Measurements from ENCODE around the gene POLG.

POLG gene

DNA sequence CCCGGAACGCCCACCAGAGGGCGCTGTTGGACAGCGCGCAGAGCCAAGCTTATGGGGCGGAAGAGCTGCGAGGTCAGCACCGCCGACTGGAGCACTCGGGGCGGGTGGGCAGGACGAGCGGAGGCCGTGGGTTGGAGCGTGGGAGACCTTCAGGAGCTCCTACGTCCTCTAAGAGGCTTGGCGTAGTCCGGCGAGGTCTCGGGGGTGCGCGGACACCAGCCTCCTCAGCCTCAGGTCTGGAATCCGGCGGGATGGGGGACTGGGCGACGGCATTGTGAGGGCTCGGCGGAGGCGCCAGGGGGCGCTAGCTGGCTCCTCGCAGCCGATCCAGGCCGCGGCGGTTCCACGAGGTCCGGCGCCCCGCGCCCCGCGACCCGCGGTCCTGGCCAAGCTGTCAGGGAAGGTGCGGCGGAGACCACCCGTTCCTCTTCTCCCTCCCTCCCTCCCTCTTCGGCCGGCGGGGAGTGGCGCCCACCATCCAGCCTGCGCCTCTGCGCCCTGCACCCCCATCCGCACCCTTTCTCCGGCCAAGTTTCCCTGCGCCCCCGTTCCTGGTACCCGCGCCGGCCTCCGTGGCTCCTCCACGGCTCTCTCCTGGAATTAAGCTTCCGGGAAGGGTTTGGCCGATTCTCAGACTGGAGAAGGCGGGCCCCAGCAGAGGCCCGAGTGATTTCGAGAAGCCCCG, 24.3 kb upstream of the POLG start:
- peak overlapping the region; percentile 62 for H3K4me3 ChIP-seq (ENCODE audit: low read length)
- TF ChIP-seq, protein P1, sequence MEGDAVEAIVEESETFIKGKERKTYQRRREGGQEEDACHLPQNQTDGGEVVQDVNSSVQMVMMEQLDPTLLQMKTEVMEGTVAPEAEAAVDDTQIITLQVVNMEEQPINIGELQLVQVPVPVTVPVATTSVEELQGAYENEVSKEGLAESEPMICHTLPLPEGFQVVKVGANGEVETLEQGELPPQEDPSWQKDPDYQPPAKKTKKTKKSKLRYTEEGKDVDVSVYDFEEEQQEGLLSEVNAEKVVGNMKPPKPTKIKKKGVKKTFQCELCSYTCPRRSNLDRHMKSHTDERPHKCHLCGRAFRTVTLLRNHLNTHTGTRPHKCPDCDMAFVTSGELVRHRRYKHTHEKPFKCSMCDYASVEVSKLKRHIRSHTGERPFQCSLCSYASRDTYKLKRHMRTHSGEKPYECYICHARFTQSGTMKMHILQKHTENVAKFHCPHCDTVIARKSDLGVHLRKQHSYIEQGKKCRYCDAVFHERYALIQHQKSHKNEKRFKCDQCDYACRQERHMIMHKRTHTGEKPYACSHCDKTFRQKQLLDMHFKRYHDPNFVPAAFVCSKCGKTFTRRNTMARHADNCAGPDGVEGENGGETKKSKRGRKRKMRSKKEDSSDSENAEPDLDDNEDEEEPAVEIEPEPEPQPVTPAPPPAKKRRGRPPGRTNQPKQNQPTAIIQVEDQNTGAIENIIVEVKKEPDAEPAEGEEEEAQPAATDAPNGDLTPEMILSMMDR (conservative IDR thresholded peaks at IDR 0.05; ENCODE audit: low read length) = peak; percentile 62
- DNase-seq (ENCODE audit: low read depth) = peak; percentile 57

GRCh38 chr15:89358435-89358754, 23.8 kb upstream of the POLG start:
- H3K4me3 ChIP-seq (ENCODE audit: low read length) = peak overlapping the region; percentile 62; the same call in 1 of the 2 replicates
- no peak for DNase-seq (ENCODE audit: low read depth)
- TF ChIP-seq, protein P1 (conservative IDR thresholded peaks at IDR 0.05; ENCODE audit: low read length) = no peak

GRCh38 chr15:89356634-89357298, 22.1 kb upstream of the POLG start:
- TF ChIP-seq, protein P1 (conservative IDR thresholded peaks at IDR 0.05; ENCODE audit: low read length) = peak; percentile 50
- no peak for DNase-seq (ENCODE audit: low read depth)
- H3K4me3 ChIP-seq (ENCODE audit: low read length) = no peak overlapping the region

- DNase-seq (ENCODE audit: low read depth) = no peak
- H3K4me3 ChIP-seq (ENCODE audit: low read length) = no peak overlapping the region
- TF ChIP-seq, protein P1 (conservative IDR thresholded peaks at IDR 0.05; ENCODE audit: low read length) = no peak
These were observed 19.4 kb upstream of the POLG start for GRCh38 chr15:89353991-89354390.

GRCh38 chr15:89352476-89352875, 17.9 kb upstream of the POLG start:
- no peak for DNase-seq (ENCODE audit: low read depth)
- H3K4me3 ChIP-seq (ENCODE audit: low read length) = no peak overlapping the region
- TF ChIP-seq, protein P1 (conservative IDR thresholded peaks at IDR 0.05; ENCODE audit: low read length) = no peak

GRCh38 chr15:89349206-89349558, 14.6 kb upstream of the POLG start:
- TF ChIP-seq, protein P1 (conservative IDR thresholded peaks at IDR 0.05; ENCODE audit: low read length) = no peak
- H3K4me3 ChIP-seq (ENCODE audit: low read length) = no peak overlapping the region
- DNase-seq (ENCODE audit: low read depth) = no peak
